Ureter (tissue), 1 donor: ENCODE measurements around the gene GAR1. TPM values are rescaled to one million over a fixed set of nuclear protein-coding genes. Genes with fewer than 3 reads are reported as not detected.
"Not testable (repeated sequence)": the region's sequence is repeated elsewhere in the genome, so short reads cannot be mapped to it uniquely, and the experiment has no call there.

ENCODE experiments used
- DNase-seq: peaks from one replicate; pipeline ENCODE4 v3.0.0-alpha.2; 2020; ENCODE audit warnings: low spot score
- total RNA-seq: library from RNA; stranded (reverse); gene quantifications from one replicate; pipeline ENCODE4 v1.2.4, GENCODE V29; 2023
- donor health status: DM: yes; HTN: yes; CAD: no.

The GAR1 gene
- total RNA-seq, 1 donor from 2014 or later: 23.9 TPM

- DNase-seq: no peak
Observed at GRCh38 chr4:109846395-109847098, 31.0 kb downstream of the GAR1 start.

- no peak for DNase-seq
Observed at GRCh38 chr4:109847896-109848442, 32.4 kb downstream of the GAR1 start, which contains the start of gene LRIT3. TSS of gene LRIT3 (plus strand) at chr4:109848107. CDS start at chr4:109848202, 95 bp downstream.

- no peak for DNase-seq
Observed at GRCh38 chr4:109848501-109848900, 32.9 kb downstream of the GAR1 start.

GRCh38 chr4:109850601-109851000 lies 35.0 kb downstream of the GAR1 start:
- no peak for DNase-seq

- not testable (repeated sequence) for DNase-seq
Observed at GRCh38 chr4:109859426-109860300, 44.1 kb downstream of the GAR1 start.

- DNase-seq: no peak
Observed at GRCh38 chr4:109861271-109861670, 45.7 kb downstream of the GAR1 start.

- no peak for DNase-seq
Observed at GRCh38 chr4:109861916-109862511, 46.5 kb downstream of the GAR1 start.

- no peak for DNase-seq
Observed at GRCh38 chr4:109864134-109864533, 48.6 kb downstream of the GAR1 start.

GRCh38 chr4:109870061-109870460 lies 54.5 kb downstream of the GAR1 start:
- no peak for DNase-seq

GRCh38 chr4:109872065-109872464 lies 56.5 kb downstream of the GAR1 start:
- no peak for DNase-seq

GRCh38 chr4:109872950-109873656 lies 57.5 kb downstream of the GAR1 start:
- no peak for DNase-seq

- DNase-seq: no peak
Observed at GRCh38 chr4:109873791-109874514, 58.4 kb downstream of the GAR1 start.

Other genes starting within 250 kb of the GAR1 start
- 24.5 TPM for gene CASP6, start 112.3 kb upstream of the GAR1 start, total RNA-seq
- gene PLA2G12A, start 85.7 kb upstream of the GAR1 start, total RNA-seq: 30.9 TPM
- gene CFI, start 13.8 kb upstream of the GAR1 start, total RNA-seq: 21.3 TPM
- gene RRH, start 12.2 kb downstream of the GAR1 start, total RNA-seq: 0.34 TPM
- gene LRIT3, start 32.3 kb downstream of the GAR1 start, total RNA-seq: 0.65 TPM
- 0.23 TPM for gene EGF, start 97.1 kb downstream of the GAR1 start, total RNA-seq